ENCODE results near the gene SLC35E3. TPM values are rescaled to one million over a fixed set of nuclear protein-coding genes. Genes with fewer than 3 reads are reported as not detected.
"Not testable (repeated sequence)": the region's sequence is repeated elsewhere in the genome, so short reads cannot be mapped to it uniquely, and the experiment has no call there.

SLC35E3 gene
- total and polyA plus RNA-seq, 7 donors, result under 0.01 to 5.3 (median 1.8) TPM

DNA sequence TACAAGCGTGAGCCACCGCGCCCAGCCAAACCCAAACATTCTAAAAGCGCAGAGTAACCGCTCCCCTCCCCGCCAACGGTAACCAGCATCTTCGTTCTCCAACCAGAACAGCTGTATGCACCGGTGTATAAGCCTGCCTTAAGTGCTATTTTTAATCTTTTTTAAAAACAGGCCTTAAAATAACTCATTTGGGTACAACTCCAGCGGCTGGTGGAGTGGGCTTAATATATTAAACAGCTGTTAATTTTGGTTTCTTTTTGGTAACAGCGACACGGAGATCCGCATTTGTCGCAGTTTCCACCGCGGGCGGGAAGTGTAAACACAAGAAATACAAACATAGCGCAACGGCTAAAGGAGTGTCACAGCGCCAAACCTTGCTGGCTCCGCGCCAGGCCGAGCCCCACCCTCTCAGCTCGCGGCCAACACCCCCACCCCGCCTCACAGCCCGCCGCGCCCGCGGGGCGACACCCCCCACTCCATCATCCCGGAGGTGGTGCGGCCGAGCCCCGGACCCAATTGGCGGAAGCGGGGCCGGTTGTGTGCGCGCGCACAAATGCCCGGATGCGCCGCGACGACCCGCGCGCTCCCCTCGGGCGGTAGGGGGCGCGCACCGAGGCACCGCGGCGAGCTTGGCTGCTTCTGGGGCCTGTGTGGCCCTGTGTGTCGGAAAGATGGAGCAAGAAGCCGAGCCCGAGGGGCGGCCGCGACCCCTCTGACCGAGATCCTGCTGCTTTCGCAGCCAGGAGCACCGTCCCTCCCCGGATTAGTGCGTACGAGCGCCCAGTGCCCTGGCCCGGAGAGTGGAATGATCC, 61.8 kb downstream of the SLC35E3 start, which contains the start of gene MDM2:
MDM2 (plus strand) TSS at position 602 of the 812 bp plus-strand sequence. CDS start 301 bp downstream, outside the sequence.
- intact Hi-C loops (cut with DNase I), result loop anchor here (1.0 to 10.0 kb wide), 4 partner anchors 61 to 1543 kb away; partner anchors contain the start of genes CAND1, NUP107, RAP1B and SLC35E3
- TF ChIP-seq, protein P1, sequence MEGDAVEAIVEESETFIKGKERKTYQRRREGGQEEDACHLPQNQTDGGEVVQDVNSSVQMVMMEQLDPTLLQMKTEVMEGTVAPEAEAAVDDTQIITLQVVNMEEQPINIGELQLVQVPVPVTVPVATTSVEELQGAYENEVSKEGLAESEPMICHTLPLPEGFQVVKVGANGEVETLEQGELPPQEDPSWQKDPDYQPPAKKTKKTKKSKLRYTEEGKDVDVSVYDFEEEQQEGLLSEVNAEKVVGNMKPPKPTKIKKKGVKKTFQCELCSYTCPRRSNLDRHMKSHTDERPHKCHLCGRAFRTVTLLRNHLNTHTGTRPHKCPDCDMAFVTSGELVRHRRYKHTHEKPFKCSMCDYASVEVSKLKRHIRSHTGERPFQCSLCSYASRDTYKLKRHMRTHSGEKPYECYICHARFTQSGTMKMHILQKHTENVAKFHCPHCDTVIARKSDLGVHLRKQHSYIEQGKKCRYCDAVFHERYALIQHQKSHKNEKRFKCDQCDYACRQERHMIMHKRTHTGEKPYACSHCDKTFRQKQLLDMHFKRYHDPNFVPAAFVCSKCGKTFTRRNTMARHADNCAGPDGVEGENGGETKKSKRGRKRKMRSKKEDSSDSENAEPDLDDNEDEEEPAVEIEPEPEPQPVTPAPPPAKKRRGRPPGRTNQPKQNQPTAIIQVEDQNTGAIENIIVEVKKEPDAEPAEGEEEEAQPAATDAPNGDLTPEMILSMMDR (IDR thresholded peaks at IDR 0.05), result peak; percentile 77 to 82 (median 78)
- TF ChIP-seq EP300 (IDR thresholded peaks at IDR 0.05), result no peak
- TF ChIP-seq POLR2AphosphoS5 (IDR thresholded peaks at IDR 0.05), result peak; percentile 88 to 97 (median 93)
- peak; percentile 90 to 92 for TF ChIP-seq POLR2A (IDR thresholded peaks at IDR 0.05)
- peaks cover 0 to 33% (median 26%) of the 10 kb centered on the region in 4 donors for H3K4me1 ChIP-seq
- H3K27ac ChIP-seq, result peak within 1 kb of the TSS; percentile 92 to 100 (median 98)
- peak within 1 kb of the TSS; percentile 61 to 98 (median 86) for H3K4me3 ChIP-seq
- H3K9me3 ChIP-seq, result no peaks in the 10 kb centered on the region
- no peaks in the 10 kb centered on the region for H3K27me3 ChIP-seq
- peaks cover 0 to 28% (median 3%) of the 10 kb centered on the region in 4 donors for H3K36me3 ChIP-seq
- peak; percentile 97 for DNase-seq
- 0% methylated on average over 72 of the region's 72 CpGs for WGBS, 2 donors

- Histone ChIP-seq H3K4me1 (peaks cover 0 to 40% (median 30%) of the 10 kb centered on the region in 4 donors), H3K36me3 (peaks cover 0 to 36% (median 9%) of the 10 kb centered on the region in 4 donors), H3K4me3 (peak overlapping the region; percentile 61 to 98 (median 86)), H3K27ac (peak overlapping the region; percentile 92 to 100 (median 98)), H3K27me3 (no peaks in the 10 kb centered on the region), H3K9me3 (no peaks in the 10 kb centered on the region)
- intact Hi-C loops (cut with DNase I), result loop anchor here (1.0 to 10.0 kb wide), 4 partner anchors 62 to 1544 kb away; partner anchors contain the start of genes CAND1, NUP107, RAP1B and SLC35E3
- TF ChIP-seq, protein P1 (IDR thresholded peaks at IDR 0.05), result peak in 2 of 4 experiments; percentile 0 to 41
- TF ChIP-seq POLR2AphosphoS5 (IDR thresholded peaks at IDR 0.05) (peak; percentile 43 to 79 (median 77)), EP300 (IDR thresholded peaks at IDR 0.05) (no peak)
- peak; percentile 92 for DNase-seq
- WGBS, 2 donors, result 0 to 1% methylated on average over 61 of the region's 61 CpGs
Observed at GRCh38 chr12:68808388-68809189, 62.6 kb downstream of the SLC35E3 start.

DNA sequence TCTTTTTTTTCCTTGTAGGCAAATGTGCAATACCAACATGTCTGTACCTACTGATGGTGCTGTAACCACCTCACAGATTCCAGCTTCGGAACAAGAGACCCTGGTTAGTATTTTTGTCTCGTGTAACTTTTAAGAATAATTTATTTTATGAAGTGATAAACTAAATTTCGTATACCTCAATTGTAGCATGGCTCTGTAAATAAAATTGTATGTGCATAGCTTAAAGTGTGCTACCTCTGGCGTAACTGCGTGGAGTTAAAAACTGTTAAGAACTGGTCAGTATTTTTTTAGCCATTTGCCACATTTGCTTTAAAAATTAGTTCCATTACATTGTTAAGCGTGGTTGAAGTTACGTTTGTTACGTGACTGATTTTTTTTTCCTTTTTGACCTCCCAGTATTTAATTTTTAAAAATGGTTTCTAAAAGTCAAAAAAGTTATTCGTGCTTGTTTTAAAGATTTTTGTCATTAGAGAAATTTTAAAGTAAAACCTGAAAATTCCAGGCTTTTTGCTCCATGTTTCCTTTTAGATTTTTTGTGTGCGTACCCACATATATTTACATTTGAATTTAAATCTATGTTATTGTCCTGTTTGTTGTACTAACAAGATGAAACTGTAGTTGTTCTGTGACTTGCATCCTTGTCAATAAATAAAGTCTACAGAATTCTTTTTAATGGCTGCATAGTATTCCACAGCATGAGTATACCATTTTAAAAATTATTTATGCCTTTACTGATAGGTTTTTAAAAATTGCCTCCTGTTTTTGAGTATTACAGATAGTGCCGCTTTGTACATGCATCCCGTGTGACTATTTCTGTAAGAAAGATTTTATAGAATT, 63.4 kb downstream of the SLC35E3 start:
- Histone ChIP-seq H3K36me3 (peaks cover 3 to 44% (median 17%) of the 10 kb centered on the region in 4 donors), H3K9me3 (no peaks in the 10 kb centered on the region), H3K27me3 (no peaks in the 10 kb centered on the region), H3K4me3 (peak overlapping the region; percentile 61 to 98 (median 86)), H3K27ac (peak overlapping the region; percentile 92 to 100 (median 98)), H3K4me1 (peaks cover 0 to 40% (median 30%) of the 10 kb centered on the region in 4 donors)
- TF ChIP-seq POLR2AphosphoS5 (IDR thresholded peaks at IDR 0.05), result no peak
- no peak for TF ChIP-seq EP300 (IDR thresholded peaks at IDR 0.05)
- TF ChIP-seq POLR2A (IDR thresholded peaks at IDR 0.05), result no peak
- TF ChIP-seq, protein P1 (IDR thresholded peaks at IDR 0.05), result no peak
- 66 to 78% methylated on average over 12 of the region's 12 CpGs for WGBS, 2 donors
- intact Hi-C loops (cut with DNase I), result loop anchor here (2.0 to 10.0 kb wide), 3 partner anchors 123 to 1545 kb away; partner anchors contain the start of genes CAND1, NUP107 and RAP1B
- DNase-seq, result no peak

GRCh38 chr12:68810027-68810389, 64.0 kb downstream of the SLC35E3 start:
- WGBS, 2 donors, result 98% methylated on average over 13 of the region's 13 CpGs
- Histone ChIP-seq H3K4me1 (peaks cover 0 to 44% (median 33%) of the 10 kb centered on the region in 4 donors), H3K36me3 (peaks cover 3 to 50% (median 18%) of the 10 kb centered on the region in 4 donors)
- H3K27me3 ChIP-seq; H3K27ac ChIP-seq; H3K4me3 ChIP-seq; DNase-seq; H3K9me3 ChIP-seq; intact Hi-C loops (cut with DNase I): not testable (repeated sequence)

- DNase-seq; H3K4me3 ChIP-seq; H3K9me3 ChIP-seq; H3K27ac ChIP-seq; intact Hi-C loops (cut with DNase I); H3K27me3 ChIP-seq: not testable (repeated sequence)
- peaks cover 3 to 63% (median 21%) of the 10 kb centered on the region in 4 donors for H3K36me3 ChIP-seq
- peaks cover 0 to 52% (median 36%) of the 10 kb centered on the region in 4 donors for H3K4me1 ChIP-seq
- WGBS, 2 donors, result 90 to 92% methylated on average over 6 of the region's 6 CpGs
Observed at GRCh38 chr12:68811573-68811972, 65.6 kb downstream of the SLC35E3 start.

All from sigmoid colon (tissue), 7 donors.